ENCODE measurements around the gene ZNF19. TPM values are rescaled to one million over a fixed set of nuclear protein-coding genes. Genes with fewer than 3 reads are reported as not detected.

Gene ZNF19
- polyA plus RNA-seq, 2 of the 4 experiments (the other 2 are of a cell fraction): 2.4 to 3.9 TPM

DNA sequence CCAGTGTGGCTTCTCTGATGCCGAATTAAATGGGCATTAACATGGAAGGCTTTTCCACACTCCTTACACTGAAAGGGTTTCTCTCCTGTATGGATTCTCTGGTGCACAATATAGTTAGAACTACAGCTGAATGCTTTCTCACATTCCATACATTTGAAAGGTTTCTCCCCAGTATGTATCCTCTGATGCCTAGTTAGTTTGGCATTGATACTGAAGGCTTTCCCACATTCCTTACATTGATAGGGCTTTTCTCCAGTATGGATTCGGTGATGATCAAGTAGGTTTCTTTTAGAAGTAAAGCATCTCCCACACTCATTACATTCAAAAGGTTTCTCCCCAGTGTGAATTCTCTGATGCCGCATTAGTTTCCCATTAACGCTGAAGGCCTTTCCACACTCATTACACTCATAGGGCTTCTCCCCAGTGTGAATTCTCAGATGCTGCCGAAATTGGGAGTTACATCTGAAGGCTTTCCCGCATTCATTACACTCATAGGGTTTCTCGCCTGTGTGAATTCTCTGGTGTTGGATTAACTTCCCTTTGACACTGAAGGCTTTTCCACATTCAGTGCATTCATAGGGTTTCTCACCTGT is 40.8 kb downstream of the ZNF19 start:
- Histone ChIP-seq H3K4me1 (no peaks in the 10 kb centered on the region), H3K27ac (no peak overlapping the region), H3K4me3 (no peak overlapping the region), H3K9me3 (peaks cover 97% of the 10 kb centered on the region), H3K4me2 (no peak overlapping the region)
- ChIA-PET POLR2A (no interaction called here), CTCF (interaction anchor here (1.2 to 1.3 kb wide), 2 partner anchors 36 to 43 kb away, joined by 3 to 4 read pairs; no protein-coding TSS in a partner anchor)
- DNase-seq (ENCODE audit: low read depth in 1 of 2, low spot score in 1 of 2): no peak
- TF ChIP-seq RNF2 (IDR thresholded peaks at IDR 0.05; ENCODE audit: borderline replicate concordance, low read depth) (no peak), GATA3 (IDR thresholded peaks at IDR 0.05; ENCODE audit: borderline replicate concordance) (peak; percentile 36; the same call in 1 of the 2 replicates), HDAC2 (IDR thresholded peaks at IDR 0.05) (no peak)
- 90% methylated on average over 7 of the region's 7 CpGs for WGBS (ENCODE audit: missing lambda C conversion rate)
- FAIRE-seq: no peak
- no peak for ATAC-seq

DNA sequence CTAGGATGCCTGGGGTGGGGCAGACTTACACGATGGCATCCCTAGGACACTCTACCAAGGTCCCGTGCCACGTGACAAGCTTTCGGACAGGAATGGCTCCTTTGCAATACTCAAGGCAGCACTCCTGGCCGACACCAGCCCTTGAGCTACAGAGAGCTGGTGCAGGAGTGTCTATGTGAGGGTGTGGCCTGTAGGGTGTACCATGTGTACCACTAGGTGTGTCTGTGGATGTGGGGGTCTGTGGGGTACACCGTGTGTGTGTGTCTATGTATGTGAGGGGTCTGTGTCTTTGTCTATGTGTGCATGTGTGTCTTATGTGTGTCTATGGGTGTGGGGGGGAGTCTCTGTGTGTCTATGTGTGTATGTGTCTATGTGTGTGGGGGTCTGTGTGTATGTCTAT is 45.4 kb downstream of the ZNF19 start:
- Histone ChIP-seq H3K4me2 (no peak overlapping the region), H3K9me3 (peaks cover 71% of the 10 kb centered on the region), H3K4me1 (no peaks in the 10 kb centered on the region), H3K4me3 (no peak overlapping the region), H3K27ac (no peak overlapping the region)
- 59% methylated on average over 4 of the region's 6 CpGs for WGBS (ENCODE audit: missing lambda C conversion rate)
- DNase-seq (ENCODE audit: low read depth in 1 of 2, low spot score in 1 of 2) (no peak), FAIRE-seq (no peak), ATAC-seq (no peak)
- ChIA-PET CTCF (no interaction called here), POLR2A (no interaction called here)
- TF ChIP-seq CEBPB (IDR thresholded peaks at IDR 0.05): no peak
- TF ChIP-seq NFE2L2 (conservative IDR thresholded peaks at IDR 0.05; ENCODE audit: low read length): no peak
- TF ChIP-seq, protein P1, sequence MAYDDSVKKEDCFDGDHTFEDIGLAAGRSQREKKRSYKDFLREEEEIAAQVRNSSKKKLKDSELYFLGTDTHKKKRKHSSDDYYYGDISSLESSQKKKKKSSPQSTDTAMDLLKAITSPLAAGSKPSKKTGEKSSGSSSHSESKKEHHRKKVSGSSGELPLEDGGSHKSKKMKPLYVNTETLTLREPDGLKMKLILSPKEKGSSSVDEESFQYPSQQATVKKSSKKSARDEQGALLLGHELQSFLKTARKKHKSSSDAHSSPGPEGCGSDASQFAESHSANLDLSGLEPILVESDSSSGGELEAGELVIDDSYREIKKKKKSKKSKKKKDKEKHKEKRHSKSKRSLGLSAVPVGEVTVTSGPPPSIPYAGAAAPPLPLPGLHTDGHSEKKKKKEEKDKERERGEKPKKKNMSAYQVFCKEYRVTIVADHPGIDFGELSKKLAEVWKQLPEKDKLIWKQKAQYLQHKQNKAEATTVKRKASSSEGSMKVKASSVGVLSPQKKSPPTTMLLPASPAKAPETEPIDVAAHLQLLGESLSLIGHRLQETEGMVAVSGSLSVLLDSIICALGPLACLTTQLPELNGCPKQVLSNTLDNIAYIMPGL (CRISPR knock-in tag; IDR thresholded peaks at IDR 0.05; ENCODE audit: borderline replicate concordance): no peak
- TF ChIP-seq, protein P2, sequence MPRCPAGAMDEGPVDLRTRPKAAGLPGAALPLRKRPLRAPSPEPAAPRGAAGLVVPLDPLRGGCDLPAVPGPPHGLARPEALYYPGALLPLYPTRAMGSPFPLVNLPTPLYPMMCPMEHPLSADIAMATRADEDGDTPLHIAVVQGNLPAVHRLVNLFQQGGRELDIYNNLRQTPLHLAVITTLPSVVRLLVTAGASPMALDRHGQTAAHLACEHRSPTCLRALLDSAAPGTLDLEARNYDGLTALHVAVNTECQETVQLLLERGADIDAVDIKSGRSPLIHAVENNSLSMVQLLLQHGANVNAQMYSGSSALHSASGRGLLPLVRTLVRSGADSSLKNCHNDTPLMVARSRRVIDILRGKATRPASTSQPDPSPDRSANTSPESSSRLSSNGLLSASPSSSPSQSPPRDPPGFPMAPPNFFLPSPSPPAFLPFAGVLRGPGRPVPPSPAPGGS (IDR thresholded peaks at IDR 0.05): no peak
- TF ChIP-seq NR3C1 (IDR thresholded peaks at IDR 0.05): no peak
- TF ChIP-seq SREBF2 (IDR thresholded peaks at IDR 0.05): no peak
- no peak for TF ChIP-seq HDAC2 (IDR thresholded peaks at IDR 0.05)
- no peak for TF ChIP-seq ZFP36 (IDR thresholded peaks at IDR 0.05; ENCODE audit: borderline replicate concordance, partially characterized antibody)
- no peak for TF ChIP-seq FOXS1 (CRISPR knock-in tag; IDR thresholded peaks at IDR 0.05)
- TF ChIP-seq ZC3H11A (IDR thresholded peaks at IDR 0.05): no peak
- no peak for TF ChIP-seq KDM5A (IDR thresholded peaks at IDR 0.05)
- TF ChIP-seq MYC (IDR thresholded peaks at IDR 0.05; ENCODE audit: borderline replicate concordance, low read length): no peak
- TF ChIP-seq EP300 (IDR thresholded peaks at IDR 0.05): no peak
- no peak for TF ChIP-seq RAD21 (conservative IDR thresholded peaks at IDR 0.05 in 1 of 2, IDR thresholded peaks at IDR 0.05 in 1 of 2)
- no peak for TF ChIP-seq SMC3 (IDR thresholded peaks at IDR 0.05)
- no peak for TF ChIP-seq FOSB (CRISPR knock-in tag; IDR thresholded peaks at IDR 0.05)
- TF ChIP-seq CHD2 (IDR thresholded peaks at IDR 0.05; ENCODE audit: low read length, partially characterized antibody): no peak
- TF ChIP-seq TP53 (CRISPR knock-in tag; IDR thresholded peaks at IDR 0.05): no peak

DNA sequence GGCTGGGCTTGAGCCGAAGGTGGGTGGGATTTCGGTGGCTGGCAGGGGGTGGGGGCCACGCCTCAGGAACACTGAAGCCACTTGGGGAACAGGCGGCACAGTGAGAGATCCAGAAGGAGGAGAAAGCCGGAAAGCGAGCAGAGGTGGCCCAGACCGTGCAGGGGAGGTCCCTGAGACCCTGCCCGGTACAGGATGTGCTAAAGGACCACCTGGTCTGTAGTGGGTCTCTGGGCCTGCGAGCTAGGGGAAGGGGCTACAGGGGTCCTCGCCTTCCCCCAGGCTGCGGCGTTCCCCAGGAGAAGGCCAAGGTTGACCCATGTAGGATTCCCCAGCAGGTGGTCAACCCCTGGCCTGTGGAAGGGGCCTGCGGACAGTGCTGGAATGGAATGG is 47.1 kb downstream of the ZNF19 start, which contains the start of gene TLE7:
TLE7 (minus strand) TSS at position 4 of the 390 bp plus-strand sequence. CDS start 8,730 bp downstream, outside the sequence.
- CTCF ChIA-PET: interaction anchor here (0.9 kb wide), 1 partner anchor 58 kb away, joined by 3 read pairs; no protein-coding TSS in a partner anchor
- H3K4me3 ChIP-seq: no peak within 1 kb of the TSS
- 69% methylated on average over 6 of the region's 13 CpGs for WGBS (ENCODE audit: missing lambda C conversion rate)
- peaks cover 55% of the 10 kb centered on the region for H3K9me3 ChIP-seq
- H3K27ac ChIP-seq: no peak within 1 kb of the TSS
- no peak within 1 kb of the TSS for H3K4me2 ChIP-seq
- ATAC-seq (no peak), DNase-seq (ENCODE audit: low read depth in 1 of 2, low spot score in 1 of 2) (no peak), FAIRE-seq (no peak)
- POLR2A ChIA-PET: no interaction called here
- no peaks in the 10 kb centered on the region for H3K4me1 ChIP-seq
- no peak for TF ChIP-seq HEYL (CRISPR knock-in tag; IDR thresholded peaks at IDR 0.05)
- no peak for TF ChIP-seq ZSCAN20 (CRISPR knock-in tag; IDR thresholded peaks at IDR 0.05)
- TF ChIP-seq, protein P3, sequence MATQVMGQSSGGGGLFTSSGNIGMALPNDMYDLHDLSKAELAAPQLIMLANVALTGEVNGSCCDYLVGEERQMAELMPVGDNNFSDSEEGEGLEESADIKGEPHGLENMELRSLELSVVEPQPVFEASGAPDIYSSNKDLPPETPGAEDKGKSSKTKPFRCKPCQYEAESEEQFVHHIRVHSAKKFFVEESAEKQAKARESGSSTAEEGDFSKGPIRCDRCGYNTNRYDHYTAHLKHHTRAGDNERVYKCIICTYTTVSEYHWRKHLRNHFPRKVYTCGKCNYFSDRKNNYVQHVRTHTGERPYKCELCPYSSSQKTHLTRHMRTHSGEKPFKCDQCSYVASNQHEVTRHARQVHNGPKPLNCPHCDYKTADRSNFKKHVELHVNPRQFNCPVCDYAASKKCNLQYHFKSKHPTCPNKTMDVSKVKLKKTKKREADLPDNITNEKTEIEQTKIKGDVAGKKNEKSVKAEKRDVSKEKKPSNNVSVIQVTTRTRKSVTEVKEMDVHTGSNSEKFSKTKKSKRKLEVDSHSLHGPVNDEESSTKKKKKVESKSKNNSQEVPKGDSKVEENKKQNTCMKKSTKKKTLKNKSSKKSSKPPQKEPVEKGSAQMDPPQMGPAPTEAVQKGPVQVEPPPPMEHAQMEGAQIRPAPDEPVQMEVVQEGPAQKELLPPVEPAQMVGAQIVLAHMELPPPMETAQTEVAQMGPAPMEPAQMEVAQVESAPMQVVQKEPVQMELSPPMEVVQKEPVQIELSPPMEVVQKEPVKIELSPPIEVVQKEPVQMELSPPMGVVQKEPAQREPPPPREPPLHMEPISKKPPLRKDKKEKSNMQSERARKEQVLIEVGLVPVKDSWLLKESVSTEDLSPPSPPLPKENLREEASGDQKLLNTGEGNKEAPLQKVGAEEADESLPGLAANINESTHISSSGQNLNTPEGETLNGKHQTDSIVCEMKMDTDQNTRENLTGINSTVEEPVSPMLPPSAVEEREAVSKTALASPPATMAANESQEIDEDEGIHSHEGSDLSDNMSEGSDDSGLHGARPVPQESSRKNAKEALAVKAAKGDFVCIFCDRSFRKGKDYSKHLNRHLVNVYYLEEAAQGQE (IDR thresholded peaks at IDR 0.05): no peak
- TF ChIP-seq NR3C1 (IDR thresholded peaks at IDR 0.05): no peak
- no peak for TF ChIP-seq PHF8 (IDR thresholded peaks at IDR 0.05; ENCODE audit: borderline replicate concordance, low read depth)
- no peak for TF ChIP-seq CBX8 (IDR thresholded peaks at IDR 0.05)
- TF ChIP-seq FOXS1 (CRISPR knock-in tag; IDR thresholded peaks at IDR 0.05): no peak
- TF ChIP-seq EHMT2 (IDR thresholded peaks at IDR 0.05; ENCODE audit: low read depth): no peak
- TF ChIP-seq JUN (IDR thresholded peaks at IDR 0.05): no peak
- no peak for TF ChIP-seq RNF2 (IDR thresholded peaks at IDR 0.05; ENCODE audit: borderline replicate concordance, low read depth)
- TF ChIP-seq, protein P4, sequence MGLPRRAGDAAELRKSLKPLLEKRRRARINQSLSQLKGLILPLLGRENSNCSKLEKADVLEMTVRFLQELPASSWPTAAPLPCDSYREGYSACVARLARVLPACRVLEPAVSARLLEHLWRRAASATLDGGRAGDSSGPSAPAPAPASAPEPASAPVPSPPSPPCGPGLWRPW (IDR thresholded peaks at IDR 0.05): no peak
- TF ChIP-seq CHD4 (IDR thresholded peaks at IDR 0.05; ENCODE audit: borderline replicate concordance): no peak
